Nephron (organoid): Measurements from ENCODE around the gene ARHGEF3.
"Not testable (repeated sequence)": the region's sequence is repeated elsewhere in the genome, so short reads cannot be mapped to it uniquely, and the experiment has no call there.

Experiments used
- H3K27ac Mint-ChIP-seq, 3 experiments: 2 replicates each; pipeline ENCODE4 v1.8.0; 2020; ENCODE audit warnings: mixed read lengths in 3 of 3, mild to moderate bottlenecking in 2 of 3, moderate library complexity in 1 of 3
- H3K27me3 Mint-ChIP-seq: 2 replicates; pipeline ENCODE4 v1.8.0; 2021; ENCODE audit warnings: low read depth, mild to moderate bottlenecking, moderate library complexity, mixed read lengths
- H3K36me3 Mint-ChIP-seq: 2 replicates; pipeline ENCODE4 v1.8.0; 2020; ENCODE audit warnings: low read depth, mixed read lengths
- H3K4me1 Mint-ChIP-seq: 2 replicates; pipeline ENCODE4 v1.8.0; 2020; ENCODE audit warnings: mixed read lengths
- H3K4me3 Mint-ChIP-seq, 3 experiments: 2 replicates each; pipeline ENCODE4 v1.8.0; 2020; ENCODE audit warnings: mild to moderate bottlenecking in 3 of 3, mixed read lengths in 3 of 3, moderate library complexity in 2 of 3
- H3K9me3 Mint-ChIP-seq: 2 replicates; pipeline ENCODE4 v1.8.0; 2020; ENCODE audit warnings: mixed read lengths
- TF ChIP-seq, protein P1 (sequence below), 3 experiments: fragments of 200-600 bp; sonication (generic); IDR thresholded peaks; one replicate each; pipeline ENCODE4 v1.5.0; 2021; ENCODE audit warnings: antibody characterized with exemption in 3 of 3; ENCODE audit not compliant: unreplicated experiment in 3 of 3

Gene ARHGEF3

DNA sequence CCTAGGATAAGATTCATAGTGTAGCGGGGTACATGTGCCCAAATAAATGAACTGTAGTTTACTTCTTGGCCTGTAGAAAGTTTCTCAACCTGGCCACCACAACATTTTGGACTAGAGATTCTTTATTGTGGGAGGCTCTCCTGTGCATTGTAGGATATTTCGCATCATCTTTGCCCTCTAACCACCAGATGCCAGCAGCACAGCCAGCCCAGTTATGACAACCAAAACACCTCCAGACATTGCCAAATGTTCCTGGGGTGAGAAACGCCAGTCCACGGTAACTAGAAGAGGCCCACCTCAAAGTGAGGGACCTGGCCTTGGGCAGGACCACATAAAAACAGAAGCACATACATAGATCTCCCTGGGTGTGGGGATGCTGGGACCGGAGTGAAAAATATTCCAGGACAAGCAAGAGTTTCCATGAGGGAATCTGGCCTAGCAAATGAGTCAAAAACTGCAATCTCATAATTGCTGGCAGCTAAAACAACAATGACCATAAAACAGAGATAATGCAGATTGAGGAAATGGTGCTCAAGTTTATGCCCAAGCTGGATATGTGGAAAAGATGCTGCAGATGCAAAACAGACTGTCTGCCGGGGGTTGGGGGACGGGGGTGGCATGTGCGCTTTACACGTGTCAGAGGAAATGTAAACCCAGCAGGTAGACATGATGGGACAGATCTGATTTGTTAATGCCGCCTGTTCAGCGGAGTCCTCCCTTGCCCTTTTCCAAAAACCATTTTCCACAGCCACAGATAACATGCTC lies 39.7 kb downstream of the ARHGEF3 start:
- H3K27me3 Mint-ChIP-seq: no peaks in the 10 kb centered on the region
- TF ChIP-seq, protein P1, sequence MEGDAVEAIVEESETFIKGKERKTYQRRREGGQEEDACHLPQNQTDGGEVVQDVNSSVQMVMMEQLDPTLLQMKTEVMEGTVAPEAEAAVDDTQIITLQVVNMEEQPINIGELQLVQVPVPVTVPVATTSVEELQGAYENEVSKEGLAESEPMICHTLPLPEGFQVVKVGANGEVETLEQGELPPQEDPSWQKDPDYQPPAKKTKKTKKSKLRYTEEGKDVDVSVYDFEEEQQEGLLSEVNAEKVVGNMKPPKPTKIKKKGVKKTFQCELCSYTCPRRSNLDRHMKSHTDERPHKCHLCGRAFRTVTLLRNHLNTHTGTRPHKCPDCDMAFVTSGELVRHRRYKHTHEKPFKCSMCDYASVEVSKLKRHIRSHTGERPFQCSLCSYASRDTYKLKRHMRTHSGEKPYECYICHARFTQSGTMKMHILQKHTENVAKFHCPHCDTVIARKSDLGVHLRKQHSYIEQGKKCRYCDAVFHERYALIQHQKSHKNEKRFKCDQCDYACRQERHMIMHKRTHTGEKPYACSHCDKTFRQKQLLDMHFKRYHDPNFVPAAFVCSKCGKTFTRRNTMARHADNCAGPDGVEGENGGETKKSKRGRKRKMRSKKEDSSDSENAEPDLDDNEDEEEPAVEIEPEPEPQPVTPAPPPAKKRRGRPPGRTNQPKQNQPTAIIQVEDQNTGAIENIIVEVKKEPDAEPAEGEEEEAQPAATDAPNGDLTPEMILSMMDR (IDR thresholded peaks at IDR 0.05; ENCODE audit: unreplicated experiment in 3 of 3): no peak
- H3K4me1 Mint-ChIP-seq: peaks cover 24% of the 10 kb centered on the region
- H3K36me3 Mint-ChIP-seq: peaks cover 18% of the 10 kb centered on the region
- no peak overlapping the region for H3K4me3 Mint-ChIP-seq
- H3K9me3 Mint-ChIP-seq: no peaks in the 10 kb centered on the region
- H3K27ac Mint-ChIP-seq: peak overlapping the region in 2 of 3 experiments; percentile 12 to 35

DNA sequence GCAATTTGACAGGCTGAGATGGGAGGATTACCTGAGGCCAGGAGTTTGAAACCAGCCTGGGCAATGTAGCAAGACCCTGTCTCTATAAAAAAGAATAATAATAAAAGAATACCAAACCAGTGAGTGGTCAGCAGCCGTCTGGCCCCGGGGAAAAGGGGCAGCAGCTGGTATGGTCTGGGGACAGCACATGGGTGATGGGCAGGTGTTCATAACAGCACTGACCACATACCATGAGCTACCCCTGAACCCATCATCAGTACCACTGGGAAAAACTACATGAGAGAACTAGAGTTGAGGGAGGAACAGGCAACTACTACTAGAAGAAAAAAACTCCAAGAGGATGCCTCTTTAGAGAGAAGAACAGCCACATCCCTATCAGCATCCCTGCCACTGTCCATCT lies 40.7 kb downstream of the ARHGEF3 start:
- no peak overlapping the region for H3K27ac Mint-ChIP-seq
- no peak overlapping the region for H3K4me3 Mint-ChIP-seq
- no peaks in the 10 kb centered on the region for H3K9me3 Mint-ChIP-seq
- TF ChIP-seq, protein P1 (IDR thresholded peaks at IDR 0.05; ENCODE audit: unreplicated experiment in 3 of 3): no peak
- peaks cover 18% of the 10 kb centered on the region for H3K36me3 Mint-ChIP-seq
- H3K4me1 Mint-ChIP-seq: peaks cover 27% of the 10 kb centered on the region
- no peaks in the 10 kb centered on the region for H3K27me3 Mint-ChIP-seq

DNA sequence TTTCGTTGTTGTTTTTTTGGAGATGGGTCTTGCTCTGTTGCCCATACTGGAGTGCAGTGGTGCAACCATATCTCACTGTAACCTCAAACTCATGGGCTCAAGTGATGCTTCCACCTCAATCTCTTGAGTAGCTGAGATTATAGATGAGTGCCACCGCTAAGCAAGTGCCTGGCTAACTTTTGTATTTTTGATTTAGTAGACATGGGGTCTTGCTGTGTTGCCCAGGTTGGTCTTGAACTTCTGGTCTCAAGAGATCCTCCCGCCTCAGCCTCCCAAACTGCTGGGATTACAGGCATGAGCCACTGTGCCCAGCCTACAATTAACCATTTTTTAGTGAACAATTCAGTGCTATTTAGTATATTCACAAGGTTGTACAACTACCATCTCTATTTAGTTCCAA lies 42.2 kb downstream of the ARHGEF3 start:
- Mint-ChIP-seq H3K4me1 (peaks cover 40% of the 10 kb centered on the region), H3K36me3 (peaks cover 27% of the 10 kb centered on the region), H3K27me3 (no peaks in the 10 kb centered on the region), H3K27ac (peak overlapping the region; percentile 38 to 94 (median 90)), H3K9me3 (no peaks in the 10 kb centered on the region), H3K4me3 (peak overlapping the region in 1 of 3 experiments; percentile 13)
- TF ChIP-seq, protein P1 (IDR thresholded peaks at IDR 0.05; ENCODE audit: unreplicated experiment in 3 of 3): no peak

DNA sequence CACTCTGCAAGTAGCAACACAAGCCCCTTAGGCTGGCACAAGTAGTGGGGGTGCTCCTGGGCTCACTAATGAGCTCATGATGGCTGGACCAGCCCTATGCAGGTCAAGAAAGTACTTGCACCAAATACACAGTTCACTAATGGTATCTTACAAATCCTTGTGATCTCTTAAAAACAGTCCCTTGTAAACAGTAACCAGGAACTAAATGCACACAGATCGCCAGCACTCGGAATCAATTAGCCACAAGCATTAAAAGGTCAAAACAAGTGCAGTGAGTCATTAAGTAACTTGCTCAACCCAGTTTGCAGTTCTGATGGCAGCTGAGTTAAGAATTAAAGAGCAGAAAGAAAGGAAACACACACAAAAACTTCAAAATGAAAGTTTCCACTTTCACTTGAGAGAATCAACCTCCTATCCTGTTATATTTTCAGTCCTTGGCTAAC lies 43.2 kb downstream of the ARHGEF3 start:
- no peaks in the 10 kb centered on the region for H3K27me3 Mint-ChIP-seq
- no peaks in the 10 kb centered on the region for H3K9me3 Mint-ChIP-seq
- peaks cover 40% of the 10 kb centered on the region for H3K4me1 Mint-ChIP-seq
- TF ChIP-seq, protein P1 (IDR thresholded peaks at IDR 0.05; ENCODE audit: unreplicated experiment in 3 of 3): no peak
- H3K4me3 Mint-ChIP-seq: peak overlapping the region in 2 of 3 experiments; percentile 0 to 33
- peak overlapping the region; percentile 90 to 94 (median 92) for H3K27ac Mint-ChIP-seq
- peaks cover 25% of the 10 kb centered on the region for H3K36me3 Mint-ChIP-seq

DNA sequence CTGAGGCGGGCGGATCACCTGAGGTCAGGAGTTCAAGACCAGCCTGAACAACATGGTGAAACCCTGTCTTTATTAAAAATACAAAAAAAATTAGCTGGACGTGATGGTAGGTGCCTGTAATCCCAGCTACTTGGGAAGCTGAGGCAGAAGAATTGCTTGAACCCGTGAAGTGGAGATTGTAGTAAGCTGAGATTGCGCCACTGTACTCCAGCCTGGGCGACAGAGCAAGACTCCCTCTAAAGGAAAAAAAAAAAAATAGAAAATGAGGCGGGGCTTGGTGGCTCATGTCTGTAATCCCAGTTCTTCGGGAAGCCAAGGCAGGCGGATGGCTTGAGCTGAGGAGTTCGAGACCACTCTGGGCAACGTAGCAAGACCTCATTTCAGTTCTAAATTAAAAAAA lies 43.7 kb downstream of the ARHGEF3 start:
- Mint-ChIP-seq H3K4me1 (peaks cover 42% of the 10 kb centered on the region), H3K27ac (peak overlapping the region in 2 of 3 experiments; percentile 90 to 94), H3K36me3 (peaks cover 30% of the 10 kb centered on the region)
- H3K9me3 Mint-ChIP-seq, H3K4me3 Mint-ChIP-seq, H3K27me3 Mint-ChIP-seq: not testable (repeated sequence)

DNA sequence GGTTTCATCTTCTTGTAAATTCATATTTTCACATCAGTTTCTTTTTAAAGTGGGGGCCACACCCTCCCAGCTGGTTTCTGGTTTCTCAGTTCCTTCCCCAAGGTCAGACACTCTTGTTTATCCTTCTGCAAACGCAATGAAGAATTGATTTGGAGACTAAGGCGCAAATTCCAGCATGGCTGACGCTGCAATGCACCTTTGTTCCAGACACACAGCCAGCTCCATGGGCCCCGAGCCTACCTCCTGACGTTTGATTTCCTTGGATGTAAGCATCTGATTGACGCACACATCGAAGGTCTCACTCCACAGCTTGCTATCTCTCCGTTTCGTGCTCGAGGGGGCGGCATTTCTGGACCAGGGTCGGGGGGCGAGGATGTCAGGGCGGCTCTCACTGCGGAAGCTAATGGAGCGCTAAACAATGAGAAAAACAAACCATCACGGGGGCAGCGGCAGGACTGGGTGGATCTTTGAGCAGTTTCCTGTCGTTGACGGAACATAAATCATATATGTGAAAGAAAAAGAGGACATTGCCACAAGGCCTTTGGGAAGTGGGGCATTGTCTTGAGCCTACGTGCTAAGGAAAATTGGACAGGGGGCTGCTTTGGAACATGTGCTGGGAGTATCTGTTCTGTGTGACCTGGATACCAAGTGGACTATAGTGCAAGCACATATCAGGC lies 46.9 kb downstream of the ARHGEF3 start:
- no peaks in the 10 kb centered on the region for H3K9me3 Mint-ChIP-seq
- peaks cover 49% of the 10 kb centered on the region for H3K4me1 Mint-ChIP-seq
- TF ChIP-seq, protein P1 (IDR thresholded peaks at IDR 0.05; ENCODE audit: unreplicated experiment in 3 of 3): no peak

More for the DNA sequence above, 46.9 kb downstream of the ARHGEF3 start:
- Mint-ChIP-seq H3K36me3 (peaks cover 52% of the 10 kb centered on the region), H3K27ac (peak overlapping the region; percentile 41 to 67 (median 54)), H3K4me3 (peak overlapping the region in 2 of 3 experiments; percentile 20 to 32), H3K27me3 (no peaks in the 10 kb centered on the region)
